Transverse colon (tissue), 4 donors: ENCODE data around the gene LYRM1. TPM values are rescaled to one million over a fixed set of nuclear protein-coding genes. Genes with fewer than 3 reads are reported as not detected.
"Not testable (repeated sequence)": the region's sequence is repeated elsewhere in the genome, so short reads cannot be mapped to it uniquely, and the experiment has no call there.

Experiments
- DNase-seq: peaks from one replicate; pipeline ENCODE4 v3.0.0-alpha.2; 2019
- H3K27ac ChIP-seq, 4 donors: fragments of 200-600 bp; sonication (generic); 2 replicates each; pipeline ENCODE4 v1.5.1; 2016 to 2018; ENCODE audit warnings: inconsistent platforms in 4 of 4
- H3K27me3 ChIP-seq: fragments of 200-600 bp; sonication (generic); 2 replicates; pipeline ENCODE4 v1.5.1; 2017; ENCODE audit warnings: inconsistent platforms
- H3K36me3 ChIP-seq, 4 donors: fragments of 200-600 bp; sonication (generic); 2 replicates each; pipeline ENCODE4 v1.5.1; 2017 to 2019; ENCODE audit warnings: inconsistent platforms in 4 of 4
- H3K4me1 ChIP-seq, 4 donors: fragments of 200-600 bp; sonication (generic); 2 replicates each; pipeline ENCODE4 v1.5.1; 2017 to 2020; ENCODE audit warnings: inconsistent platforms in 4 of 4
- H3K4me3 ChIP-seq, 4 donors: fragments of 200-600 bp; sonication (generic); 1 replicate in 1 of 4; 2 replicates in 3 of 4; pipeline versions ENCODE4 v1.5.1 to v1.6.1; 2017 to 2019; ENCODE audit warnings: inconsistent platforms in 4 of 4
- H3K9me3 ChIP-seq, 2 donors: fragments of 200-600 bp; sonication (generic); 2 replicates each; pipeline ENCODE4 v1.5.1; 2017 to 2019; ENCODE audit warnings: inconsistent platforms in 2 of 2
- CTCF ChIP-seq, 5 experiments: fragments of 200-600 bp in 3 of 5; fragments of 450-650 bp in 2 of 5; sonication (generic) in 3 of 5; IDR thresholded peaks; 1 replicate in 2 of 5; 2 replicates in 3 of 5; pipeline ENCODE4 v1.5.1; 2016 to 2017; ENCODE audit warnings: antibody characterized with exemption in 5 of 5, inconsistent platforms in 3 of 5, mild to moderate bottlenecking in 2 of 5, moderate library complexity in 1 of 5
- EP300 ChIP-seq: sonication (generic); formaldehyde crosslinking; IDR thresholded peaks from one replicate; pipeline ENCODE4 v1.6.1; 2017; ENCODE audit warnings: antibody characterized with exemption, low read depth
- POLR2A ChIP-seq: fragments of 450-650 bp; IDR thresholded peaks from one replicate; pipeline ENCODE4 v1.6.1; 2016; ENCODE audit warnings: antibody characterized with exemption, mild to moderate bottlenecking, moderate library complexity
- POLR2AphosphoS5 ChIP-seq, 3 donors: sonication (generic); formaldehyde crosslinking; IDR thresholded peaks; one replicate each; pipeline ENCODE4 v1.6.1; 2016; ENCODE audit warnings: antibody characterized with exemption in 3 of 3
- WGBS, 2 donors: methylation state at CpG; one replicate each; pipeline ENCODE4 v1.1.5; 2018; ENCODE audit warnings: low coverage in 1 of 2; 5-methylcytosine and 5-hydroxymethylcytosine counted together
- in situ Hi-C, 4 donors: fragments of 200-750 bp; cut with MboI; loops; one replicate each; pipeline versions ENCODE4 v1.15.0 to v1.15.1; 2017; ENCODE audit warnings: low sequenced_read_pairs in 3 of 4, low pct_ligation_motif_present in 1 of 4, low pct_unique_long_range_greater_than_20kb in 1 of 4
- intact Hi-C: fragments of 100-400 bp; cut with DNase I; formaldehyde crosslinking; loops from one replicate; pipeline ENCODE4 v1.15.1; 2023; ENCODE audit warnings: low total_unique reads
- total RNA-seq, 4 donors: library from RNA; depleted of rRNA; stranded (reverse); fragments of >200 nt; gene quantifications; one replicate each; pipeline ENCODE4 v1.1.0, GENCODE V29; 2016

LYRM1 gene
- total RNA-seq, 4 donors from 2014 or later = 7.9 to 74.6 (median 27.5) TPM

- Histone ChIP-seq H3K36me3 (no peaks in the 10 kb centered on the region), H3K9me3 (no peaks in the 10 kb centered on the region), H3K4me3 (no peak overlapping the region), H3K27ac (no peak overlapping the region), H3K4me1 (no peaks in the 10 kb centered on the region), H3K27me3 (no peaks in the 10 kb centered on the region)
- TF ChIP-seq POLR2A (no peak), POLR2AphosphoS5 (IDR thresholded peaks at IDR 0.05) (no peak), EP300 (no peak), CTCF (IDR thresholded peaks at IDR 0.05) (no peak)
- 61 to 64% methylated on average over 2 to 3 of the region's 3 CpGs for WGBS, 2 donors
- DNase-seq = no peak
- in situ Hi-C loops (no loop called here), intact Hi-C loops (no loop called here)
These were observed 68.2 kb downstream of the LYRM1 start for GRCh38 chr16:20968765-20969164.

- Histone ChIP-seq H3K36me3 (no peaks in the 10 kb centered on the region), H3K4me3 (no peak overlapping the region), H3K27me3 (no peaks in the 10 kb centered on the region), H3K9me3 (no peaks in the 10 kb centered on the region), H3K27ac (no peak overlapping the region), H3K4me1 (no peaks in the 10 kb centered on the region)
- DNase-seq = no peak
- no peak for TF ChIP-seq CTCF (IDR thresholded peaks at IDR 0.05)
- TF ChIP-seq POLR2A = no peak
- no peak for TF ChIP-seq EP300
- no peak for TF ChIP-seq POLR2AphosphoS5 (IDR thresholded peaks at IDR 0.05)
- in situ Hi-C loops = no loop called here
- WGBS, 2 donors = 90% methylated on average over 2 to 5 of the region's 5 CpGs
- intact Hi-C loops = no loop called here
These were observed 68.8 kb downstream of the LYRM1 start for GRCh38 chr16:20969386-20969785.

- in situ Hi-C loops = no loop called here
- no peak for DNase-seq
- no peaks in the 10 kb centered on the region for H3K36me3 ChIP-seq
- WGBS, 2 donors = 89 to 91% methylated on average over 3 to 8 of the region's 8 CpGs
- no peaks in the 10 kb centered on the region for H3K27me3 ChIP-seq
- TF ChIP-seq CTCF (IDR thresholded peaks at IDR 0.05) = no peak
- no peak overlapping the region for H3K27ac ChIP-seq
- no peak overlapping the region for H3K4me3 ChIP-seq
- H3K9me3 ChIP-seq = no peaks in the 10 kb centered on the region
- intact Hi-C loops = no loop called here
- no peaks in the 10 kb centered on the region for H3K4me1 ChIP-seq
These were observed 70.8 kb downstream of the LYRM1 start for GRCh38 chr16:20971401-20971800.

GRCh38 chr16:20973201-20973600 lies 72.6 kb downstream of the LYRM1 start:
- H3K27ac ChIP-seq, in situ Hi-C loops: not testable (repeated sequence)
- WGBS, 2 donors = 95 to 96% methylated on average over 4 of the region's 4 CpGs

More at GRCh38 chr16:20973201-20973600, 72.6 kb downstream of the LYRM1 start:
- H3K9me3 ChIP-seq, intact Hi-C loops, H3K4me1 ChIP-seq, H3K4me3 ChIP-seq, H3K36me3 ChIP-seq, DNase-seq, H3K27me3 ChIP-seq: not testable (repeated sequence)

Other genes starting within 250 kb of the LYRM1 start
- 1 to 10 TPM in 1 of 4 donors, under 1 TPM in 2, not detected in 1; 0.80 to 3.7 (median 0.95) TPM for gene ACSM1, start 203.1 kb upstream of the LYRM1 start, total RNA-seq
- gene THUMPD1, start 159.0 kb upstream of the LYRM1 start, total RNA-seq = 10 to 100 TPM; 23.1 to 64.8 (median 43.4) TPM
- 100 to 1,000 TPM in 1 of 4 donors, 10 to 100 TPM in 3; 21.7 to 108 (median 29.5) TPM for gene ACSM3, start 136.8 kb upstream of the LYRM1 start, total RNA-seq
- gene ERI2, start 94.3 kb upstream of the LYRM1 start, total RNA-seq = 10 to 100 TPM in 3 of 4 donors, 1 to 10 TPM in 1; 9.0 to 55.1 (median 30.0) TPM
- 10 to 100 TPM in 1 of 4 donors, 1 to 10 TPM in 3; 4.1 to 17.5 (median 6.4) TPM for gene REXO5, start 94.2 kb upstream of the LYRM1 start, total RNA-seq
- gene DCUN1D3, start 413 bp upstream of the LYRM1 start, total RNA-seq = 10 to 100 TPM in 2 of 4 donors, 1 to 10 TPM in 2; 5.6 to 47.6 (median 10.5) TPM